GM12865 (cell line): Measurements from ENCODE around the gene FAAH2.
"Not testable (repeated sequence)": the region's sequence is repeated elsewhere in the genome, so short reads cannot be mapped to it uniquely, and the experiment has no call there.

Experiments
- DNase-seq: peaks from one replicate; pipeline ENCODE4 v3.0.0; 2010; ENCODE audit warnings: low read depth
- H3K4me3 ChIP-seq: 2 replicates; pipeline ENCODE4 v1.5.1; 2011; ENCODE audit warnings: mild to moderate bottlenecking, low read depth, low read length, control low read depth
- TF ChIP-seq, protein P1 (sequence below): IDR thresholded peaks from 2 replicates; pipeline ENCODE4 v1.5.1; 2011; ENCODE audit warnings: low read length, control low read depth, low read depth, inconsistent platforms; ENCODE audit not compliant: insufficient read depth; ENCODE audit errors: missing control alignments

The FAAH2 gene

DNA sequence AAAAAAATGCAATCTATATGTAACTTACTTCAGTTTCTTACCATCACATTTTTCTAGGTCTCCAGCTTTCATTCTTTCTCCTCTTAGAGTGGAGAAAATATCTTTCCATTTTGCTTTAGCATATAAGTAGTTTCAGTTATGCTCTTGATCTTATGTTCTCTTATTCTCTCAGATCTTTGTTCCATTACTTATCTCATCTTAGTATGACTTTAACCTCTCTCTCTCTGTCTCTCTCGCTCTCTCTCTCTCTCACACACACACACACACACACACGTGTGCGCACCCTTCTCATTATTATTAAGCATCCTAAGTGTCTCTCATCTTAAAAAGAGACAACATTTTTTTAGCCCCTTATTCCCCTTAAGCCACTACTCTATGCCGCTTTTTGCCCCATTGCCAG lies 92.8 kb downstream of the FAAH2 start:
- DNase-seq, result no peak
- TF ChIP-seq, protein P1, sequence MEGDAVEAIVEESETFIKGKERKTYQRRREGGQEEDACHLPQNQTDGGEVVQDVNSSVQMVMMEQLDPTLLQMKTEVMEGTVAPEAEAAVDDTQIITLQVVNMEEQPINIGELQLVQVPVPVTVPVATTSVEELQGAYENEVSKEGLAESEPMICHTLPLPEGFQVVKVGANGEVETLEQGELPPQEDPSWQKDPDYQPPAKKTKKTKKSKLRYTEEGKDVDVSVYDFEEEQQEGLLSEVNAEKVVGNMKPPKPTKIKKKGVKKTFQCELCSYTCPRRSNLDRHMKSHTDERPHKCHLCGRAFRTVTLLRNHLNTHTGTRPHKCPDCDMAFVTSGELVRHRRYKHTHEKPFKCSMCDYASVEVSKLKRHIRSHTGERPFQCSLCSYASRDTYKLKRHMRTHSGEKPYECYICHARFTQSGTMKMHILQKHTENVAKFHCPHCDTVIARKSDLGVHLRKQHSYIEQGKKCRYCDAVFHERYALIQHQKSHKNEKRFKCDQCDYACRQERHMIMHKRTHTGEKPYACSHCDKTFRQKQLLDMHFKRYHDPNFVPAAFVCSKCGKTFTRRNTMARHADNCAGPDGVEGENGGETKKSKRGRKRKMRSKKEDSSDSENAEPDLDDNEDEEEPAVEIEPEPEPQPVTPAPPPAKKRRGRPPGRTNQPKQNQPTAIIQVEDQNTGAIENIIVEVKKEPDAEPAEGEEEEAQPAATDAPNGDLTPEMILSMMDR, result no peak
- no peak overlapping the region for H3K4me3 ChIP-seq

DNA sequence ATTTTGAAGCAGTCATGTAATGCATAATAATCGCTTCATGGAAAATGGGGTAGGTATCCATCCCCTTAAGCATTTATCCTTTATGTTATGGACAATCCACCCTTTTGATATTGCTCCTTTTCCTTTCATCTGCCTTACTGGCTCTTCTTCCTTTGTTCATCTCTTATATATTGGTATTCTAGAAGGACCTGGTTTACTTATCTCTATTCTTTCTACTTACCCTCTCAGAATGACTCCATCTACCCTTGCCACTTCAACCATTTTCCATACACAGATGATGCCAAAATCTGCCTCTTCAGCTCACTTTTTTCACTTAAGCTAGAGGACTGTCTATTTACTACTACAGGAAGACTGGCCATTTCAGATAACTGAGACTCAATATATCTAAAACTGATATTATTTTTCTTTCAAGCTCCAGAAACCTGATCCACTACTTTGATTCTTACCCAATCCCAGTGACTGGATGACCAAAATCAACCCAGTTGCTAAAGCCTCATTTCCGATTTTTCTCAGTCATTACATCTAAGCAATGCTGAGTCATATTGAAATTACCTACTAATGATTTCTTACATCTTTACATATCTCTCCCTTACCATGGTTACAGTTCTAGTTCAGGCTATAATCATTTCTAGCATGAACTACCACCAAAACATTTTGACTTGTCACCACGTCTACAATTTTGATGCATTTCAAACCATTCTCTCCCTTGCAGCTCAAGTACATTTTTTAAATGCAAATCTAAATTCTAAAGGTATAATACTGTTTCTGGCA lies 93.7 kb downstream of the FAAH2 start:
- TF ChIP-seq, protein P1, result no peak
- DNase-seq, result no peak
- no peak overlapping the region for H3K4me3 ChIP-seq

DNA sequence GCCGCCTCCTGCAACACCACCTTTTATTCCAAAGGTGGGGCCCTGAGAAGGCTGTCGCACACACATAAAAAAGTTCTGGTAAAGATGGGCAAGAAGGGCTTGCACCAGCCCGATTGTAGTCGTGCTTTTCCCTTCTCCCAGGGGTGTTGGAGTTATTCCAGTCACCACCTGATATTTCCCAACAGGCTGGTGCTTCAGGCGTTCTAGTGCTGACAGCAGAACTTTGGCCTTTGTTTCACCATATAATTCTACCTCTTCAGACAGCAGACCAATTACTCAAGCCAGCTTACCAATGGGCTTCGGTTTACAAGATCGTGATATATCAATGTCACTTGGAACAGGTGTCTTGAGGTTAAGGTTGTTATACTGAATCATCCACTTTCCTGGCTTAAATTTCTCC lies 107.7 kb downstream of the FAAH2 start:
- DNase-seq, H3K4me3 ChIP-seq: not testable (repeated sequence)

DNA sequence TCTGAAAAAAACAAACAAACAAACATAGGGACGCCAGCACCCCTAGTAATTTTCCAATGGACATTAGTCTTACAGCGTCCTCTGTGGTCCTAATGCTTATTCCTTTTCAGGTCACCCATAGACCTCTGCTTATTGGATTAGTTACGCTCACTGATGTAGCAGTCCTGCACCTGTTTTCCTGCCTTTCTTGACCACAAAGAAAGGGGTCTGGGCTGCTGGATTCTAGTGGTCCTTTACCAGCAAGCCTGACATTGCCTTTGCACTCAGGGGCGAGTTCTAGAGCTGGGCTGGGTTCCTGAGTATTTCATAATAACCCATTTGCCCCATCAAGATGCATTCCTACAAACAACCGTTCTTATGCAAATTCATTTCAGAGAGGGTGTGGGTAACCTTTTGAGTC lies 116.7 kb downstream of the FAAH2 start:
- H3K4me3 ChIP-seq, DNase-seq: not testable (repeated sequence)

DNA sequence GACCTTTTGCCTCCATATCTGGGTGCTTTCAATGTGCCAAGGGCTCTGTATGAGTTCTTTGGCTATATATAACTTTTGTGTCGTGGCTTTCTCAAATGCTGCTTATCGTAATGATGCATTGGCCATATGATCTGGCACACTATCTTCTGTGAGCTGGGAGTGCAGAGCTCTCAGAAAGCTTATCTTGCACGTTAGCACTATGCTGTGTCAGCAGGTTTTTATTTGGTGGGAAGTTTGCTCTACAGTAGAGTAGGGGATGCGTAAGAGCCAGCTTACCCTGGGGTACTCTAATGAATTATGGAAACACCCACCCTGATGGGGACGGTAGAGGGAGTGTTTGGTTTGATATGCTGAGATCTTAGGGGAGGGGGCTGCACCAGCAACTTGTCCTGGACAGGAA lies 119.6 kb downstream of the FAAH2 start:
- TF ChIP-seq, protein P1, result no peak
- DNase-seq, result no peak
- H3K4me3 ChIP-seq, result no peak overlapping the region

DNA sequence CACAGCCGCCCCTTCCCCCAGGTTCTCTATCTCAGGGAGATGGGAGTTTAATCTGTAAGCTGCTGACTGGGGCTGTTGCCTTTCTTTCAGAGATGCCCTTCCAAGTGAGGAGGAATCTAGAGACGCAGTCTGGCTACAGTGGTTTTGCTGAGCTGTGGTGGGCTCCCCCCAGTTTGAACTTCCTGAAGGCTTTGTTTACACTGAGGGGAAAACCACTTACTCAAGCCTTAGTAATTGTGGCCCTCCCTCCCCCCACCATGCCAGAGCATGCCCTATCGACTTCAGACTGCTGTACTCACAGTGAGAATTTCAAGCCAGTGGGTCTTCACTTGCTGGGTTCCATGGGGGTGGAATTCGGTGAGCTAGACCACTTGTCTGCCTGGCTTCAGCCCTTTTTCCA lies 131.3 kb downstream of the FAAH2 start:
- H3K4me3 ChIP-seq, result no peak overlapping the region
- peak; percentile 7 for DNase-seq
- TF ChIP-seq, protein P1, result no peak

DNA sequence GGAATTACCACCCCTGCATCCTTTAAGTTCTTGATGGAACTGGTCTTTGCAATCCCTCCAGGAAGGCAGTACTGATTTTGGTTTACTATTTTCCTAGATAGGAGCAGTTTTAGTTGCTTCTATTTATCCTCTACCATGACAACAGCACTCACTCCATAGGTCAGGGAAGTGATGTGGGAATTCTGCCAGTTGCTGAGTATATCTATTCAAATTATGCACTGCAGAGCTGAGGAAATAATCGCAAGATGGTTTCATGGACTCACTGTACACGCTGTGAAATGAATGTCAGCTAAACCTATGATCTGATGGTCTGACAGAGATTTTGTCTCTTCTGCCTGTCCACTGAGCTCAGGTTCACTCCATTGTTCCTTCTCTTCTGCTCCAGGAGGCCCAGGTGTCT lies 135.8 kb downstream of the FAAH2 start:
- DNase-seq, result no peak
- TF ChIP-seq, protein P1, result no peak
- no peak overlapping the region for H3K4me3 ChIP-seq

DNA sequence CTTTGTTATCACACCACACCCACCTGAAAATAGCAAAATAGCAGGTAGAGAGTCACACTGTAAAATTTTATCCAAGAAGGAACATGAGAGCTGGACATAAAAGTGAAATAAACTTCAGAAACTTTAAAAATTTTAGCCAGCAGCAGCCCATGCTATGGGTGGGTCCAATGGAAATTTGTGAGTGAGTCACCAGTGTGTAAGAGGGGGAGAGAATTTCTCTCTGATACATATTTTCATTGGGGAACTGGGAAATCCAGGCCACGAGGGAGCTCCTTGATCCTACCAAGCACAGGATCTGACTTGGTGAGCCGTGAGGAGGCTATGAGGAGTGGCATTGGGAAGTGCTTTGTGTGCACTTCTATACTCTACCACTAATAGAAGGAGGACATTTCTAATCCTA lies 136.3 kb downstream of the FAAH2 start:
- H3K4me3 ChIP-seq, result no peak overlapping the region
- TF ChIP-seq, protein P1, result no peak
- DNase-seq, result no peak
